GM23338 (cell line): ENCODE results near the gene OGFRL1. TPM values are rescaled to one million over a fixed set of nuclear protein-coding genes. Genes with fewer than 3 reads are reported as not detected.

Experiments
- ATAC-seq: fragments of 200-7000 bp; cut with Tn5 transposase; 3 replicates; pipeline ENCODE4 v1.9.1; 2020
- DNase-seq: peaks from one replicate; pipeline ENCODE4 v3.0.0-alpha.2; 2015; ENCODE audit warnings: low spot score
- H2AFZ ChIP-seq: fragments of 200-600 bp; sonication (generic); 2 replicates; pipeline ENCODE4 v1.8.0; 2016; ENCODE audit warnings: antibody characterized with exemption, mild to moderate bottlenecking, moderate library complexity
- H3F3A ChIP-seq: fragments of 200-600 bp; sonication (generic); replicated peaks from 2 replicates; pipeline ENCODE4 v1.8.0; 2017; ENCODE audit warnings: antibody characterized with exemption, mixed run types, low read depth
- H3K27ac ChIP-seq: fragments of 200-600 bp; sonication (generic); 2 replicates; pipeline ENCODE4 v1.6.1; 2016; ENCODE audit warnings: low read depth
- H3K27me3 ChIP-seq: fragments of 200-600 bp; sonication (generic); 2 replicates; pipeline ENCODE4 v1.8.0; 2016; ENCODE audit warnings: mild to moderate bottlenecking, mixed run types, moderate library complexity; ENCODE audit not compliant: insufficient read depth
- H3K36me3 ChIP-seq: fragments of 200-600 bp; sonication (generic); 2 replicates; pipeline ENCODE4 v1.8.0; 2016; ENCODE audit warnings: mild to moderate bottlenecking; ENCODE audit not compliant: insufficient read depth
- H3K4me1 ChIP-seq: fragments of 200-600 bp; sonication (generic); 2 replicates; pipeline ENCODE4 v1.8.0; 2016; ENCODE audit warnings: mild to moderate bottlenecking, moderate library complexity; ENCODE audit not compliant: insufficient read depth
- H3K4me2 ChIP-seq: fragments of 200-600 bp; sonication (generic); 2 replicates; pipeline ENCODE4 v1.7.1; 2017; ENCODE audit warnings: mixed run types
- H3K4me3 ChIP-seq: fragments of 200-600 bp; sonication (generic); 2 replicates; pipeline ENCODE4 v1.6.1; 2016; ENCODE audit warnings: mixed run types
- H3K79me2 ChIP-seq: fragments of 200-600 bp; sonication (generic); replicated peaks from 2 replicates; pipeline ENCODE4 v1.8.0; 2017; ENCODE audit warnings: mild to moderate bottlenecking; ENCODE audit not compliant: insufficient read depth
- H3K9me2 ChIP-seq: fragments of 200-600 bp; sonication (generic); 2 replicates; pipeline ENCODE4 v1.8.0; 2017; ENCODE audit not compliant: insufficient read depth
- H4K20me1 ChIP-seq: fragments of 200-600 bp; sonication (generic); replicated peaks from 2 replicates; pipeline ENCODE4 v1.8.0; 2017; ENCODE audit warnings: mild to moderate bottlenecking; ENCODE audit not compliant: insufficient read depth
- H3K27ac Mint-ChIP-seq: 2 replicates; pipeline ENCODE4 v1.8.0; 2020; ENCODE audit warnings: inconsistent platforms, mild to moderate bottlenecking, moderate library complexity, mixed read lengths
- H3K27me3 Mint-ChIP-seq: 3 replicates; pipeline ENCODE4 v1.8.0; 2022; ENCODE audit warnings: low read depth, mild to moderate bottlenecking, moderate library complexity, mixed read lengths, inconsistent platforms; ENCODE audit not compliant: insufficient read depth, poor library complexity
- H3K36me3 Mint-ChIP-seq: 3 replicates; pipeline ENCODE4 v1.8.0; 2021; ENCODE audit warnings: low read depth, mild to moderate bottlenecking, inconsistent platforms, moderate library complexity, mixed read lengths
- H3K4me1 Mint-ChIP-seq: 3 replicates; pipeline ENCODE4 v1.8.0; 2020; ENCODE audit warnings: mild to moderate bottlenecking, inconsistent platforms, mixed read lengths
- H3K4me3 Mint-ChIP-seq: 3 replicates; pipeline ENCODE4 v1.8.0; 2021; ENCODE audit warnings: moderate library complexity, mild to moderate bottlenecking, inconsistent platforms, mixed read lengths
- H3K9me3 Mint-ChIP-seq: 3 replicates; pipeline ENCODE4 v1.8.0; 2020; ENCODE audit warnings: moderate library complexity, mild to moderate bottlenecking, inconsistent platforms, mixed read lengths
- EZH2phosphoT487 ChIP-seq: fragments of 200-600 bp; sonication (generic); IDR thresholded peaks from one replicate; pipeline ENCODE4 v1.8.1; 2018; ENCODE audit warnings: antibody characterized with exemption; ENCODE audit not compliant: unreplicated experiment
- JUNB ChIP-seq: IDR thresholded peaks from one replicate; pipeline ENCODE4 v1.6.1; 2016; ENCODE audit warnings: antibody characterized with exemption; ENCODE audit not compliant: unreplicated experiment
- ZNF462 ChIP-seq: fragments of 250-450 bp; sonication (Bioruptor Pico); IDR thresholded peaks from 2 replicates; pipeline ENCODE4 v1.5.0; 2020; ENCODE audit warnings: mild to moderate bottlenecking, moderate library complexity
- polyA plus RNA-seq: library from polyadenylated mRNA; unstranded; fragments of >200 nt; fragmentation: Nextera tagmentation; extraction: Ambion mirVana; gene quantifications from 2 replicates; pipeline ENCODE4 v1.2.1, GENCODE V29; 2016
- total RNA-seq: library from RNA; depleted of rRNA; stranded (reverse); fragments of >200 nt; shearing (Covaris generic); gene quantifications from 2 replicates; pipeline ENCODE4 v1.2.3, GENCODE V29; 2014
- TF ChIP-seq, protein P1 (sequence below), 2 experiments: fragments of 200-600 bp in 1 of 2; sonication (generic) in 1 of 2; conservative IDR thresholded peaks; 2 replicates each; pipeline versions ENCODE4 v1.5.1 to v1.6.1; 2016 to 2017; ENCODE audit warnings: antibody characterized with exemption in 2 of 2, low read depth in 2 of 2, mild to moderate bottlenecking in 2 of 2, moderate library complexity in 1 of 2

The OGFRL1 gene
- total and polyA plus RNA-seq, 2 experiments from 2014 or later, result 4.2 to 10.0 TPM

GRCh38 chr6:71246596-71246995 is 42.0 kb upstream of the OGFRL1 start:
- Histone ChIP-seq H3F3A (no peaks in the 10 kb centered on the region), H2AFZ (peak overlapping the region; percentile 72; the same call in 1 of the 2 replicates), H3K4me2 (no peak overlapping the region), H3K9me2 (no peaks in the 10 kb centered on the region), H3K4me3 (no peak overlapping the region), H3K79me2 (no peaks in the 10 kb centered on the region), H4K20me1 (no peaks in the 10 kb centered on the region), H3K27ac (no peak overlapping the region), H3K36me3 (no peaks in the 10 kb centered on the region), H3K4me1 (peaks cover 15% of the 10 kb centered on the region; the same call in 1 of the 2 replicates), H3K27me3 (no peaks in the 10 kb centered on the region)
- Mint-ChIP-seq H3K4me3 (no peak overlapping the region), H3K9me3 (peaks cover 15% of the 10 kb centered on the region), H3K4me1 (peaks cover 15% of the 10 kb centered on the region), H3K27me3 (peaks cover 2% of the 10 kb centered on the region), H3K27ac (no peak overlapping the region), H3K36me3 (peaks cover 4% of the 10 kb centered on the region; the same call in 2 of the 3 replicates)
- no peak for ATAC-seq
- no peak for DNase-seq
- TF ChIP-seq, protein P1, sequence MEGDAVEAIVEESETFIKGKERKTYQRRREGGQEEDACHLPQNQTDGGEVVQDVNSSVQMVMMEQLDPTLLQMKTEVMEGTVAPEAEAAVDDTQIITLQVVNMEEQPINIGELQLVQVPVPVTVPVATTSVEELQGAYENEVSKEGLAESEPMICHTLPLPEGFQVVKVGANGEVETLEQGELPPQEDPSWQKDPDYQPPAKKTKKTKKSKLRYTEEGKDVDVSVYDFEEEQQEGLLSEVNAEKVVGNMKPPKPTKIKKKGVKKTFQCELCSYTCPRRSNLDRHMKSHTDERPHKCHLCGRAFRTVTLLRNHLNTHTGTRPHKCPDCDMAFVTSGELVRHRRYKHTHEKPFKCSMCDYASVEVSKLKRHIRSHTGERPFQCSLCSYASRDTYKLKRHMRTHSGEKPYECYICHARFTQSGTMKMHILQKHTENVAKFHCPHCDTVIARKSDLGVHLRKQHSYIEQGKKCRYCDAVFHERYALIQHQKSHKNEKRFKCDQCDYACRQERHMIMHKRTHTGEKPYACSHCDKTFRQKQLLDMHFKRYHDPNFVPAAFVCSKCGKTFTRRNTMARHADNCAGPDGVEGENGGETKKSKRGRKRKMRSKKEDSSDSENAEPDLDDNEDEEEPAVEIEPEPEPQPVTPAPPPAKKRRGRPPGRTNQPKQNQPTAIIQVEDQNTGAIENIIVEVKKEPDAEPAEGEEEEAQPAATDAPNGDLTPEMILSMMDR (conservative IDR thresholded peaks at IDR 0.05; ENCODE audit: low read depth in 2 of 2), result no peak
- no peak for TF ChIP-seq ZNF462 (CRISPR knock-in tag)
- TF ChIP-seq EZH2phosphoT487, result no peak
- TF ChIP-seq JUNB, result no peak
